Measurements from ENCODE around the gene TERC.

Gene TERC

GRCh38 chr3:169764882-169765612 is at the start of gene TERC:
Gene TERC (minus strand): TSS chr3:169765060.
- in situ Hi-C loops (cut with MboI; ENCODE audit: low sequenced_read_pairs) = no loop called here

DNA sequence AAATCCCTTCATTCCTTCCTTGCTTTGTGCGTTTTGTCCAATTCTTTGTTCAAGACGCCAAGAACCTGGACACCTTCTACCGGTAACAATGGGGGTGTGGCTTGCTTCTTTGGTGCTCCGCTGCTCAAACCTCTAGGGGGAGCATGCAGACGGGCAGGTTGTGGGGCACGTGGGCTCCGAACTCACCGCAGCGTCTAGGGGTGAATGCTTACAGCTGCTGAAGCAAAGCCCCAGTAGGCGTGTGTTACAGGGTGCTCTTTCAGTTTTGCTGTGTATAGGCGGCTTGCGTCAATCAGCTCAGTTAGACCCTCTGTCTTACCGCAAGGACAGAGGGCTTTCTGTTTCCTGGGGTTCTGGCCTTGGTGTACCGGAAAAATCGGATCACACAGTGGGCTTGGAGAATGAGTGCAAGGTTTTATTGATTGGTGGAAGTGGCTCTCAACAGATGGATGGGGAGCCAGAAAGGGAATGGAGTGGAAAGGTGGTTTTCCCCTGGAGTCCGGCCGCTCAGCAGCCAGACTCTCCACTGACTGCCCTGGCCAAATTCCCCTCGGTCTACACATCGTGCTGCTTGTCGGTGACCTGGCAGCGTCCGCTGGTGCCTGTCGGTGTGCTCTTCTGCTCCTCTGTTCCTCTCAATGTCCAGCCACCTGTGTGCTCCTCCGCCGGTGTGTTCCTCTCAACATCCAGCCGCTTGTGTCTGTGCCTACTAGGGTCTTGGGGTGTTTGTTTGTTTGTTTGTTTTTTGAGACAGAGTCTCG is 49.1 kb upstream of the TERC start:
- in situ Hi-C loops (cut with MboI; ENCODE audit: low sequenced_read_pairs) = no loop called here

DNA sequence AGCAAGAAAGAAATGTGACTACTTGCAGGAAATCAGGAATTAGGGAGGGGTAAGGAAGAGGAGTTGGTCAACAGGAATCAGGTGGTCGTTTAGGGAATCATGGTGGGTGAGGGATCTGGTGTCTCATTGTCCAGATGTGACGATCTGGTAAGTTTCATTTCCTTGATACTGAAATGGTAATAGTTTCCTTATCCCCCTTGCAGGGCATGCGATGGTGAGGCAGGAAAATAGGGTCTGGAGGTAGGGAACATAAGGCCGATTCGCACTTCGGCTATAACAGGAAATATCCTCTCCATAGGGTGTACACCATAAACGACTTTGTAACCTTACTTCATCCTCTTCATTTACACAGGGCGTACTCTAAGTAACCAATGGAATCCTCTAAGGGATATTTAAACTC is 48.4 kb upstream of the TERC start:
- in situ Hi-C loops (cut with MboI; ENCODE audit: low sequenced_read_pairs) = no loop called here

- in situ Hi-C loops (cut with MboI; ENCODE audit: low sequenced_read_pairs) = no loop called here
Observed at GRCh38 chr3:169812332-169813235, 47.7 kb upstream of the TERC start, which contains the start of the genes LRRC34 and LRRIQ4. Gene LRRC34 (minus strand): TSS chr3:169812904. CDS start chr3:169812548, 356 bp downstream. Gene LRRIQ4 (plus strand): TSS chr3:169812870. CDS start chr3:169821922, 9,052 bp downstream.

GRCh38 chr3:169811631-169812331 is 46.9 kb upstream of the TERC start:
- in situ Hi-C loops (cut with MboI; ENCODE audit: low sequenced_read_pairs) = no loop called here

DNA sequence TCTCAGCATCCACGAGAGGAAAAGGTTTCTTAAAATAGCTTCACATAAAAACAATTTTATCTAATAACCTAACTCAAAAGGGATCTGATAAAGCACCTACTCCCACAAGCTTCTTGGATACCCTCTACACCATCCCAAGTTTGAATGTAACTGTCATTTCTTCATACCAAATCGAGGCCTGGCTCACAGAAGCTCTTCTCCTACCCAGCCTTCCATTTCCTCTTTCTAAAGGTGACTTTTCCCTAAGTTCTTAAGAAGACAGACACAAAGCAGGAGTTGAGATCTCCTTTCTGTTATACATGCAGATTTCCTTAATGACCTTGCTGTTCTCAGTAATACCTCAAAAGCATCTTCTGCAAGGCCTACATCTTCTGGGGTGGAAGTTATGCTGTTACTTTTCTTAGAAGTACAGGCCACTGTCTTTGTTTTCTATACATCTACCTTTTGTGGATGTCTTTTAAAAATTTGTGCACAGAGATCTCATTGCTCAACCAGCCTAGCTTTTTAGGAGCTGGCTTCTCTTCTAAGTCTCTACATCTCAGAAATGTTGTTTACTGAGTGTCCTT is 44.5 kb upstream of the TERC start:
- in situ Hi-C loops (cut with MboI; ENCODE audit: low sequenced_read_pairs) = no loop called here

DNA sequence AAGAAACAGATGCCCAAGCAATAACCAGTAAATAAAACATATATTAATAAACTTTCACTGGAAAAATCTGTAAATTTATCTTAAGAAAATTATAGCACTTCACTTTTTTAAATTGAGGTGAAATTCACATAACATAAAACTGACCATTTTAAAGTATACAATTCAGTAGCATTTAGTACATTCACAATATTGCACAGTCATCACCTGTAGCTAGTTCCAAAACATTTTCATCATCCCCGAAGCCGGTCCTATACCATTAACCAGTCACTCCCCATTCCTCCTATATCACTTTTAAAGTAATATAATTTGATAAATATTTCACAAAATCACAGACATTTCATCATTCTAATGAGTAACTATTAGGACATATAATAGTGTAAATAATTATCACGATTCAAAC is 39.8 kb upstream of the TERC start:
- in situ Hi-C loops (cut with MboI; ENCODE audit: low sequenced_read_pairs) = no loop called here

DNA sequence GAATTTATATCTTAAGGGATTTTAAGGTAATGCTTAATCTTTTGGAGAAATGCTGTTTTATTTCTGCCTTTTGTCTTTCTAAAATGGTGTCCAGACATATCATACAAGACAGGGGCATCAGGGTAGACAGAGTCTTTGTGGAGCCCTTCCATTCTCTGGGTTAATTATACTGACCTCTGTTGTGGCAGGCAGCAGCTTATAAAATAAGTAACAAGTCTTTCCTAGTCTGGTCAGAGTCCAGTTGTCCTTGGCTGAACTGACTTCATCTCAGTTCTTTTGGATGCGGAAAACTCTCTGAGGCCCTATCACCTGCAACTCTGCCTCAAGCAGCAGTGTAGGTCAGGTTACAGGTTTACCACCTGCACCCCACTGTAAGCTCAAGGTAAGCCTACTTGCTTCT is 27.5 kb upstream of the TERC start:
- in situ Hi-C loops (cut with MboI; ENCODE audit: low sequenced_read_pairs) = no loop called here

- in situ Hi-C loops (cut with MboI; ENCODE audit: low sequenced_read_pairs) = no loop called here
Observed at GRCh38 chr3:169790687-169791429, 26.0 kb upstream of the TERC start.

- in situ Hi-C loops (cut with MboI; ENCODE audit: low sequenced_read_pairs) = no loop called here
Observed at GRCh38 chr3:169790219-169790618, 25.4 kb upstream of the TERC start.

- in situ Hi-C loops (cut with MboI; ENCODE audit: low sequenced_read_pairs) = no loop called here
Observed at GRCh38 chr3:169787791-169788190, 22.9 kb upstream of the TERC start.

DNA sequence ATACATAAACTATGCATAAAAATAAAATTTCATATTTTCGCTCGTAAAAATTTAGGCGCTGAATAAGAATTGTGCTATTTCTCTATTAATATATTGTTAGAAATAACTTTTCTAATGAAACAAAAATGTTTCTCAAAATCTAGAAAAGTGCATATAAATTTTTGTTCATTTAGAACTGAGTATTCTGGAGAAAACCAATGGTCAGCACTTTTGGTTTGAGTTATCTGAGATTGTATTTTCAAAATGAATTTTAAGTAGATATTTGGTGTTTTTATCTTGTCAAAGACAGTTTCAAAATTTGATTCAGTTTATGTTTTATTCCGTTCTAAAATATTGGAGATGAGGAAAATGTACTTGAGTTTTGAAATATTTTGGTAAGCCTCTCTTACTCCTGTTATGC is 22.3 kb upstream of the TERC start:
- in situ Hi-C loops (cut with MboI; ENCODE audit: low sequenced_read_pairs) = no loop called here

GRCh38 chr3:169781209-169781855 is 16.5 kb upstream of the TERC start:
- in situ Hi-C loops (cut with MboI; ENCODE audit: low sequenced_read_pairs) = no loop called here

DNA sequence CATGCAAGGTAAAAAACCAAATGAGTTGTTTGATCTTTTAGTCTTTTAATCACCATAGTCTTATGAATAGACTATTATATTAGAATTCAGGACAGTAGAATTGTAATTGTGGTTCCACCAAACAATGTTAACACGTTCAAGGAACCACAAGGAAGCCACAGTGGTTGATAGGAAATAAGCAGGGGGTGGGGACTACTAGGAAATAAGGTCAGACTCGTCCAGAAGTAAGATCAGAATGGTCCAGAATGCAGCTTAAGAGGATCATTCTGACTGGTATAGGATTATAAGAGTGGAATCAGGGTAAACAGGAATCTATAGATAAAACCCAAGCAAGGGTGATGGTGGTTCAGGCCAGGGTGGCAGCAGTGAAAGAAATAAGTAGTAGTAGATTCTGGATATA is 15.9 kb upstream of the TERC start:
- in situ Hi-C loops (cut with MboI; ENCODE audit: low sequenced_read_pairs) = no loop called here

GRCh38 chr3:169777822-169778221 is 13.0 kb upstream of the TERC start:
- in situ Hi-C loops (cut with MboI; ENCODE audit: low sequenced_read_pairs) = no loop called here

- in situ Hi-C loops (cut with MboI; ENCODE audit: low sequenced_read_pairs) = no loop called here
Observed at GRCh38 chr3:169774186-169774585, 9.3 kb upstream of the TERC start.

DNA sequence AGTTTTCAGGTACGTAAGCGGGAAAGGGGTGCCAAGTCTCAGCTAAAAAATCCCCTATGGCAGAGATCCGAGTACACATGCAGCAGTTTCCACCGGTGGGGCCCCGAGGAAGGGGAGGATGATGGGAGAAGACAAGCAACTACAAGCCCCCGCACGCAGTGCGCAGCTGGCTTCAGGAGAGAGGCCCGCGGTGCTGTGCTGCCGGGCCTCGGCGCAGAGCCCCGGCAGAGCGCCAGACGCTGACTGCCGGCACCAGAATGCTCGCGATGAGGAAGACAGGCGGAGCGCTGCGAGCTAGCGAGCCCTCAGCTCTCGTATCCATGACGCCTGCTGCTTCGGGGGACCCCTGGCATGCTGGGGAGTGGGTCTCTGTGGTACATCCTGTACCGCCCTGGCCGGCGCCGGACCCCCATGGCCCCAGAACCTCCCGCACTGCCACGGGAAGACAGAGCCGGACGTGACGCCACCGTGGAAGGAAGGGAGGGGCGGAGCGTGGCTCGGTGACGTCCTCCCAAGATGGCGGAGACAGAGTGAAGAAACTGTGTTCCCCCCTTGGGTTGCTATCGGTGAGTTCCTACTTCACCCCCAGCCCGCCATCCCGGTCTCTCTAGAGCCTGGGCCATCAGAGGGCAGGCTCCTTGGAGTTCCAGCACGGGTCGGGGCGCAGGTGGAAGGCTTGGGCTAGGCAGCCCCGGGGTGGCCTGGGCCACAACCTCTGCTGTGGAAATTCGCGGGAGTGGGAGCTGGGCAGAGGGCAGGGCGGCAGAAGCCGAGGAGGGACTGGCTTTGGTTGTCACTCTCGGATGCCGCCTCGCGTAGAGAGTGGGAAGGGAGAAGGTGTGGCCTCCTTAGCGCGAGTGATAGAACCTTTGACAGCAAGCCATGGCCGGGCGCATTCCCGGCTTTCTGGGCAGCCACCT is 8.3 kb upstream of the TERC start, which contains the start of gene MYNN:
TSS of gene MYNN (plus strand) at position 500 of the 920 bp plus-strand sequence. CDS start 900 bp downstream, outside the sequence.
- in situ Hi-C loops (cut with MboI; ENCODE audit: low sequenced_read_pairs) = no loop called here
